PFSK-1 (cell line): ENCODE results near the gene ADGRB2.

Experiments
- FOXP2 ChIP-seq: optimal IDR thresholded peaks from 2 replicates; pipeline ENCODE3; 2011; ENCODE audit warnings: borderline replicate concordance, control low read depth, inconsistent platforms; ENCODE audit not compliant: insufficient read depth; ENCODE audit errors: extremely low read length, extremely low read depth
- POLR2AphosphoS5 ChIP-seq: IDR thresholded peaks from 2 replicates; pipeline ENCODE4 v1.6.1; 2012; ENCODE audit warnings: low read depth, mild to moderate bottlenecking, control low read depth, low read length, moderate library complexity
- SIN3A ChIP-seq: IDR thresholded peaks from 2 replicates; pipeline ENCODE4 v1.6.1; 2012; ENCODE audit warnings: mild to moderate bottlenecking, low read length, moderate library complexity, borderline replicate concordance; ENCODE audit not compliant: insufficient read depth
- TAF1 ChIP-seq: IDR thresholded peaks from 2 replicates; pipeline ENCODE4 v1.6.1; 2012; ENCODE audit warnings: low read length, control low read depth, borderline replicate concordance; ENCODE audit not compliant: insufficient read depth
- TF ChIP-seq, protein P1 (sequence below), 2 experiments: IDR thresholded peaks; 2 replicates each; pipeline versions ENCODE4 v1.6.1 to v1.8.0; 2011 to 2012; ENCODE audit warnings: low read depth in 2 of 2, low read length in 2 of 2, control low read depth in 1 of 2, inconsistent platforms in 1 of 2, mild to moderate bottlenecking in 1 of 2, moderate library complexity in 1 of 2; ENCODE audit not compliant: insufficient read depth in 1 of 2

The ADGRB2 gene

GRCh38 chr1:31707711-31708110, 56.4 kb downstream of the ADGRB2 start:
- TF ChIP-seq, protein P1, sequence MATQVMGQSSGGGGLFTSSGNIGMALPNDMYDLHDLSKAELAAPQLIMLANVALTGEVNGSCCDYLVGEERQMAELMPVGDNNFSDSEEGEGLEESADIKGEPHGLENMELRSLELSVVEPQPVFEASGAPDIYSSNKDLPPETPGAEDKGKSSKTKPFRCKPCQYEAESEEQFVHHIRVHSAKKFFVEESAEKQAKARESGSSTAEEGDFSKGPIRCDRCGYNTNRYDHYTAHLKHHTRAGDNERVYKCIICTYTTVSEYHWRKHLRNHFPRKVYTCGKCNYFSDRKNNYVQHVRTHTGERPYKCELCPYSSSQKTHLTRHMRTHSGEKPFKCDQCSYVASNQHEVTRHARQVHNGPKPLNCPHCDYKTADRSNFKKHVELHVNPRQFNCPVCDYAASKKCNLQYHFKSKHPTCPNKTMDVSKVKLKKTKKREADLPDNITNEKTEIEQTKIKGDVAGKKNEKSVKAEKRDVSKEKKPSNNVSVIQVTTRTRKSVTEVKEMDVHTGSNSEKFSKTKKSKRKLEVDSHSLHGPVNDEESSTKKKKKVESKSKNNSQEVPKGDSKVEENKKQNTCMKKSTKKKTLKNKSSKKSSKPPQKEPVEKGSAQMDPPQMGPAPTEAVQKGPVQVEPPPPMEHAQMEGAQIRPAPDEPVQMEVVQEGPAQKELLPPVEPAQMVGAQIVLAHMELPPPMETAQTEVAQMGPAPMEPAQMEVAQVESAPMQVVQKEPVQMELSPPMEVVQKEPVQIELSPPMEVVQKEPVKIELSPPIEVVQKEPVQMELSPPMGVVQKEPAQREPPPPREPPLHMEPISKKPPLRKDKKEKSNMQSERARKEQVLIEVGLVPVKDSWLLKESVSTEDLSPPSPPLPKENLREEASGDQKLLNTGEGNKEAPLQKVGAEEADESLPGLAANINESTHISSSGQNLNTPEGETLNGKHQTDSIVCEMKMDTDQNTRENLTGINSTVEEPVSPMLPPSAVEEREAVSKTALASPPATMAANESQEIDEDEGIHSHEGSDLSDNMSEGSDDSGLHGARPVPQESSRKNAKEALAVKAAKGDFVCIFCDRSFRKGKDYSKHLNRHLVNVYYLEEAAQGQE (IDR thresholded peaks at IDR 0.05; ENCODE audit: insufficient read depth in 1 of 2, low read depth in 2 of 2, low read length in 2 of 2): no peak
- TF ChIP-seq FOXP2 (no peak), POLR2AphosphoS5 (no peak), TAF1 (no peak), SIN3A (no peak)

GRCh38 chr1:31706384-31707058, 57.6 kb downstream of the ADGRB2 start:
- TF ChIP-seq, protein P1 (IDR thresholded peaks at IDR 0.05; ENCODE audit: insufficient read depth in 1 of 2, low read depth in 2 of 2, low read length in 2 of 2): no peak
- TF ChIP-seq TAF1 (no peak), FOXP2 (no peak), SIN3A (no peak), POLR2AphosphoS5 (no peak)

DNA sequence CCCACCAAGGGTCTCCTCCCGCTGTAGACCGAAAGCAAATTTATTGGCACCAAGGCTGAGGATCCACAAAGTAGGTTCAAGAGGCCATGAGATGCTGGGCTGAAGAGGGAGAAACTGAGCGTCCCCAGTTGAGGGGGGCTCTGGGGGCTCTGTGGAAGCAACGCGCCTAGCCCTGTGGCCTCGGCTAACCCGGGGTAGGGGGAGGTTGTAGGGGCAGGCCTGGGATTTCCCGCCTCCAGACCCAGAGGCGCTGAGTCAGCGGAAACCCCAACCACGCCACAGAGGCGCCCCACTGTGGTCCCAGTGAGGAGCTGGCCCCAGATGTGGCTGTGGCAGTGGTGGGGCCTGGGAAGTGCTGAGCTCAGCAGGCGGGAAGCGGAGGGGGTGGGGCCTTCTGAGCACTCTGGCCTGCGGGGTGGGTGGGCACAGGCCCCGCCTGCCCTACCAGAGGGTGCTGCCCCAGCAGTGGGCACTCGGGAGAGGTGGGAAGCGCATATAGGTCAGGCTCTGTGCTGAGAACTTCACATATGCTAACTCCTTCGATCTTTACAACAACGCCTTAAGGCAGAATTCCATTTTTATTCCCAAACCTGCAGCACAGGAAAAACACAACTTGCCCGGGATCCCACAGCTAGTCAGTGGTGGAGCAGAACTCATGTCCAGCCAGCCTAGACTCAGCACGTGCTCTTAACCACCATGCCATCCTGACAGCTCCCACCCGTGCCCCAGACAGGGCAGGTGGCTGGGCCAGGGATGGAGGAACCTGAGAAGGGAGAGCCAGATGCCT, 58.9 kb downstream of the ADGRB2 start:
- TF ChIP-seq SIN3A (no peak), TAF1 (no peak), FOXP2 (peak; percentile 35)

DNA sequence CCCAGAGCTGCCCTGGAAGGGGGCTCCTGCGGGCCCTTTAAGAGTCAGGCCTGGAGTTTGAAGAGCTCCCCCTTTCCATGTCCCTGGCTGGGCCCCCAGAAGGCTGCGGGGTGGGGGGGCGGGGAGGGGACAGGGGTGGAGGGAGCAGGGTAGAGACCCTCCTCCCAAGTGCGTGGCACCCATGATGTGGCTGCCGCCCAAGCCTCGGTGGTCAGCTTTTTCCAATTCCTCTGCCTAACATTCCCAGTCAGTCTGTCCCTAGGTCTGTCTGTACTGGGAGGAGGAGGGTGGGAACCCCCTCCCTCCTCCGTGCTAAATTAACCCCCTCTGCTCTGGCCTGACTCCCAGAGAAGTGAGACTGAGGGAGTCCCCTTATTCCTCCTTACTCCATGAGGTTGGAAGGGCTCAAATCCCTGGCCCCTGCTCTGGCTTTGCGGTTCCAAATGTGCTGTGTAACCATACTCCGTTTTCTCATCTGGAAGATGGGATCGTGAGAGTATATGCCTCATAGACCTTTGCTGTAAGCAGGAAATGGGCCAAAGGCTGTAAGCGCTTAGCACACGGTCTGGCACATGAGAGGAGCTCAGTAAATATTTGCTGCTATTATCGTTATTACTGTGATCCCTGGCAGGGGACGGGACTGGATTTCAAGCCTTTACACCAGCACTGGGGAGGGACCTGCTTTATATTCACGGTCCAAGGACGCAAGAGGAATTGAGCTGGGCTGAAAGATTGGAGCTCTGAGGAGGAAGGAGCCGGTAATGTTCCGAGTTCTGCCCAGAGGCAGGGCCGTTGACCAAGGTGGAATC, 59.7 kb downstream of the ADGRB2 start:
- TF ChIP-seq, protein P1 (IDR thresholded peaks at IDR 0.05; ENCODE audit: insufficient read depth in 1 of 2, low read depth in 2 of 2, low read length in 2 of 2): no peak
- no peak for TF ChIP-seq SIN3A
- no peak for TF ChIP-seq TAF1
- no peak for TF ChIP-seq POLR2AphosphoS5
- no peak for TF ChIP-seq FOXP2

- TF ChIP-seq POLR2AphosphoS5 (no peak), SIN3A (no peak), TAF1 (no peak), FOXP2 (peak; percentile 32)
- TF ChIP-seq, protein P1 (IDR thresholded peaks at IDR 0.05; ENCODE audit: insufficient read depth in 1 of 2, low read depth in 2 of 2, low read length in 2 of 2): 0 out of 4 replicates have a peak, but pooled peaks of 1 of the 2 experiments have one; percentile 10
Observed at GRCh38 chr1:31703431-31704270, 60.5 kb downstream of the ADGRB2 start, which contains the start of gene COL16A1. TSS of gene COL16A1 (minus strand) at chr1:31704017. CDS start at chr1:31702193, 1,824 bp downstream.
